Activated CD8-positive, alpha-beta T cell treated with anti-CD3 and anti-CD28 coated beads for 36 hours (primary cell): Measurements from ENCODE around the gene RBM12. TPM values are rescaled to one million over a fixed set of nuclear protein-coding genes. Genes with fewer than 3 reads are reported as not detected.

Source experiments
- ATAC-seq: fragments of 200-7000 bp; cut with Tn5 transposase; one replicate; pipeline ENCODE4 v1.10.0; 2021; ENCODE audit warnings: mild to moderate bottlenecking, moderate library complexity
- CTCF ChIA-PET: fragments of 350-600 bp; sonication (Branson Sonifier 250); formaldehyde crosslinking; loops from one replicate; lab custom pipeline; 2021; ENCODE audit warnings: antibody characterized with exemption; lab: Charles Lee
- POLR2A ChIA-PET: fragments of 350-600 bp; sonication (Branson Sonifier 250); formaldehyde crosslinking; loops from one replicate; lab custom pipeline; 2021; ENCODE audit warnings: antibody characterized with exemption; lab: Charles Lee
- DNase-seq: peaks from one replicate; pipeline ENCODE4 v3.0.0-alpha.2; 2020
- H3K27ac Mint-ChIP-seq: one replicate; pipeline ENCODE4 v1.8.0; 2021; ENCODE audit warnings: mild to moderate bottlenecking, mixed read lengths
- H3K27me3 Mint-ChIP-seq: one replicate; pipeline ENCODE4 v1.8.0; 2021; ENCODE audit warnings: mixed read lengths
- H3K36me3 Mint-ChIP-seq: one replicate; pipeline ENCODE4 v1.8.0; 2021; ENCODE audit warnings: low read depth, mixed read lengths
- H3K4me1 Mint-ChIP-seq: one replicate; pipeline ENCODE4 v1.8.0; 2021; ENCODE audit warnings: low read depth, mixed read lengths
- H3K4me3 Mint-ChIP-seq: one replicate; pipeline ENCODE4 v1.8.0; 2021; ENCODE audit warnings: mild to moderate bottlenecking, moderate library complexity, mixed read lengths
- H3K9me3 Mint-ChIP-seq: one replicate; pipeline ENCODE4 v1.8.0; 2021; ENCODE audit warnings: mixed read lengths
- CTCF ChIP-seq: fragments of 200-600 bp; IDR thresholded peaks from one replicate; pipeline ENCODE4 v1.8.0; 2022; ENCODE audit warnings: antibody characterized with exemption, mild to moderate bottlenecking
- intact Hi-C: fragments of 100-400 bp; cut with micrococcal nuclease; formaldehyde crosslinking; loops from one replicate; pipeline ENCODE4 v1.10.0; 2022
- total RNA-seq, 2 experiments: library from RNA; stranded (reverse); gene quantifications; one replicate each; pipeline ENCODE4 v1.2.3, GENCODE V29; 2021

Gene RBM12
- total RNA-seq, 2 experiments from 2014 or later = 111 to 114 TPM

DNA sequence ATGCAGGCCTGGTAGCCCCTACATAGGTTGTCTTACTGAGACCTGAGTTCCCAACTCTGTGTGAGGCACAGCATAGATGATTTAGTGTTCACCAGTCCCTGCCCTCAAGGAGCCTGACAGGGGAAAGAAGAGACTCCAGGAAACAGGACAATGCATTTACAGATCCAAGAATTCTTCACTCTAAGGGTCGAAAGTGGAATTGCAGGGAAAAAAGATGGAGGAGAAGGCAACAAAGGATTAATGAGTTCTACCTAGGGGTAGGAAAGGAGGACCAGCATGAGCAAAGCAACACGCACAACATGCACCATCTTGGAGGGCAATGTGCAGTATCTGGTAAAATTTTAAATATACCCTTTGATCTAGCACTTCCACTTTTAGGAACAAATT lies 43.1 kb downstream of the RBM12 start:
- Mint-ChIP-seq H3K27me3 (peaks cover 3% of the 10 kb centered on the region), H3K36me3 (peaks cover 16% of the 10 kb centered on the region), H3K27ac (peak overlapping the region; percentile 48), H3K4me3 (no peak overlapping the region), H3K9me3 (no peaks in the 10 kb centered on the region), H3K4me1 (peaks cover 31% of the 10 kb centered on the region)
- TF ChIP-seq CTCF = no peak
- POLR2A ChIA-PET = interaction anchor here (6.4 kb wide), 1 partner anchor 39 kb away, joined by 163 read pairs; the partner anchor contains the start of genes CPNE1 and RBM12
- ATAC-seq (no peak), DNase-seq (no peak)
- intact Hi-C loops = no loop called here
- CTCF ChIA-PET = interaction anchor here (1.4 to 3.7 kb wide), 2 partner anchors 34 to 37 kb away, joined by 4 to 22 read pairs; no protein-coding TSS in a partner anchor

- ChIA-PET CTCF (interaction anchor here (1.1 to 4.7 kb wide), 8 partner anchors 10 to 79 kb away, joined by 3 to 49 read pairs (median 8); partner anchors contain the start of genes CPNE1, ERGIC3 and RBM12), POLR2A (interaction anchor here (1.3 to 6.4 kb wide), 4 partner anchors 8 to 80 kb away, joined by 4 to 163 read pairs (median 20); partner anchors contain the start of genes CPNE1, NFS1, RBM12 and ROMO1)
- Mint-ChIP-seq H3K4me1 (peaks cover 34% of the 10 kb centered on the region), H3K27ac (peak overlapping the region; percentile 22), H3K4me3 (no peak overlapping the region), H3K36me3 (peaks cover 14% of the 10 kb centered on the region), H3K9me3 (no peaks in the 10 kb centered on the region), H3K27me3 (peaks cover 3% of the 10 kb centered on the region)
- no peak for ATAC-seq
- no peak for TF ChIP-seq CTCF
- DNase-seq = no peak
- intact Hi-C loops = no loop called here
Measured at GRCh38 chr20:35620818-35621559, 43.7 kb downstream of the RBM12 start.

DNA sequence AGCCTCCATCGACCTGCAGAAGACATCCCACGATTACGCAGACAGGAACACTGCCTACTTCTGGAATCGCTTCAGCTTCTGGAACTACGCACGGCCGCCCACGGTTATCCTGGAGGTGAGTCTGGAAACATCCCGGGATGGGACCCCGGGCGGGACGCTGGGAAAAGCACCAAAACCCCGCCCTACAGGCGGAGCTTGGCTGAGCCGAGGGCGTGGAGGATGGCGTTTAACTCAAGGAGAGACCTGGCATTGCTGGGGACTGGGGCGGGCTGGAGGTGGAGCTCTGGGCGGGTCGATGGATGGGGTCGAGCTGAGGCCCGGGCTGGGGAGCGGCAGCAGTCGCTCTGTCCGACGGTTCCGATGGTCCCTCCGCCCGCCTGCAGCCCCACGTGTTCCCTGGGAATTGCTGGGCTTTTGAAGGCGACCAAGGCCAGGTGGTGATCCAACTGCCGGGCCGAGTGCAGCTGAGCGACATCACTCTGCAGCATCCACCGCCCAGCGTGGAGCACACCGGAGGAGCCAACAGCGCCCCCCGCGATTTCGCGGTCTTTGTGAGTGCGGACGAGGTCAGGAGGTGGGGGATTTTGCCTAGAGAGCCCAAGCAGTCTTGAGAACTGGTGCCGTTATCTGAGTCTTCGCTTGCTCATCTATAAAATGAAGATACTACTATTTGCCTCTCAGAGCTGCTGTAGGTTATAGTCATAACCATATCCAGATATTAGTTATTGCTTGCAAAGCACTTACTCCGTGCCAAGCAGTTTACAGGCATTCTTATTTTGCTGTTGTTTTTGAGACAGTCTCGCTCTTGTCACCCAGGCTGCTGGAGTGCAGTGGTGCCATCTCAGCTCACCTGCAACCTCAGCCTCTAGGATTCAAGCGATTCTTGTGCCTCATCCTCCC lies 45.3 kb downstream of the RBM12 start:
- intact Hi-C loops = loop anchor here (5.0 to 10.0 kb wide), 3 partner anchors 43 to 335 kb away; partner anchors contain the start of genes CPNE1, RBM12, RBM39 and SCAND1
- Mint-ChIP-seq H3K27me3 (peaks cover 3% of the 10 kb centered on the region), H3K27ac (peak overlapping the region; percentile 83), H3K36me3 (peaks cover 5% of the 10 kb centered on the region), H3K4me1 (peaks cover 41% of the 10 kb centered on the region), H3K4me3 (peak overlapping the region; percentile 89), H3K9me3 (no peaks in the 10 kb centered on the region)
- TF ChIP-seq CTCF = peak; percentile 45
- ATAC-seq (peak; percentile 35), DNase-seq (peak; percentile 92)
- ChIA-PET POLR2A (interaction anchor here (0.8 to 6.4 kb wide), 10 partner anchors 10 to 123 kb away, joined by 3 to 163 read pairs (median 4); partner anchors contain the start of genes CPNE1, NFS1, RBM12 and RBM39), CTCF (interaction anchor here (0.7 to 4.7 kb wide), 24 partner anchors 8 to 334 kb away, joined by 3 to 49 read pairs (median 4); partner anchors contain the start of genes CPNE1, ERGIC3, RBM12 and SCAND1)

DNA sequence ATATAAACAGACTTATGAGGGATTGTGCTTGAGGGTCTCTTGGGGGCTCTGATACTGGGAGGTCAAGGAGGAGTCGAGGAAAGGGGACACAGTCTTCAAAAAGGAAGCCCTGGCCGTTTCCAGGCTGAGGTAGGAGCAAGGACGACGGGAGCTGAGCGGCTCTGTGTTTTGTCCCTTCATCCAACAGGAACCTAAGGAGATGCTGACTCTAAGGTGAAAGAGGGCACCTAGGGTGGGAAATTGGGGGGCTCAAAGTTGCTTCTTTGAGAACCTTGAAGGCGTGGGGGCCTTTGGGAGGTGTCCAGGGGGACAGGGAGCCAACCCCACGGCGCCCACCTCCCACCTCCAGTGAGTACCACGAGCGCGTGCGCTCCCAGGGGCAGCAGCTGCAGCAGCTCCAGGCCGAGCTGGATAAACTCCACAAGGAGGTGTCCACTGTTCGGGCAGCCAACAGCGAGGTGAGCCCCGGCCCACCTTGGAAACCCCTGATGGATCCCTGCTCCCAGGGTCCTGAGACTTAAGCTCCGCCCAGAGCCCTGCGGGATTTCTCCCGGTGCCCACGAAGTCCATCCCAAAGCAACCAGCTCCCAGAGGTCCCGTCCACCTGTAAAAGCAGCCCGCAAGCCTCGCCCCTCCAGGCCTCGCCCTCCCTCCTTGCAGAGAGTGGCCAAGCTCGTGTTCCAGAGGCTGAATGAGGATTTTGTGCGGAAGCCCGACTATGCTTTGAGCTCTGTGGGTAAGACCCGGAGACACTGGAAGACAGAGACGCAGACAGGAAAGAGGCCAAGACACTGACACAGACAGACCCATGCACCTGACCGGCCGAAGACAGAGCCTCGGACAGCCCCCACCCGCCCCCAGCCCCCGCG lies 46.2 kb downstream of the RBM12 start:
- H3K4me3 Mint-ChIP-seq = peak overlapping the region; percentile 89
- DNase-seq (peak; percentile 33), ATAC-seq (no peak)
- H3K27ac Mint-ChIP-seq = peak overlapping the region; percentile 87
- peaks cover 3% of the 10 kb centered on the region for H3K27me3 Mint-ChIP-seq
- H3K36me3 Mint-ChIP-seq = peaks cover 5% of the 10 kb centered on the region
- H3K9me3 Mint-ChIP-seq = no peaks in the 10 kb centered on the region
- peaks cover 42% of the 10 kb centered on the region for H3K4me1 Mint-ChIP-seq
- intact Hi-C loops = loop anchor here (5.0 to 10.0 kb wide), 3 partner anchors 44 to 336 kb away; partner anchors contain the start of genes CPNE1, RBM12, RBM39 and SCAND1
- no peak for TF ChIP-seq CTCF
- CTCF ChIA-PET = interaction anchor here (0.7 to 4.7 kb wide), 20 partner anchors 9 to 335 kb away, joined by 3 to 49 read pairs (median 6); partner anchors contain the start of genes CPNE1, NFS1, RBM12 and ROMO1
- POLR2A ChIA-PET = interaction anchor here (0.9 to 6.4 kb wide), 8 partner anchors 10 to 124 kb away, joined by 3 to 163 read pairs (median 10); partner anchors contain the start of genes CPNE1, NFS1, RBM12 and RBM39
